Measurements from ENCODE around the gene CCDC15.

GRCh38 chr11:125080531-125080911 is 126.5 kb downstream of the CCDC15 start:
- TF ChIP-seq CTCF (IDR thresholded peaks at IDR 0.05) (no peak), EP300 (IDR thresholded peaks at IDR 0.05) (no peak)

Measured in ovary (tissue), 3 donors.